A673 (cell line): Measurements from ENCODE around the gene GLT6D1. TPM values are rescaled to one million over a fixed set of nuclear protein-coding genes. Genes with fewer than 3 reads are reported as not detected.

Experiments used
- BruUV-seq: library from RNA; stranded (reverse); fragments of 400-500 nt; replicated peaks from 2 replicates; lab custom pipeline; 2021; lab: Mats Ljungman, UMichigan
- CTCF ChIA-PET: fragments of 300-600 bp; sonication (Branson Sonifier 250); formaldehyde crosslinking; loops from one replicate; lab custom pipeline; 2022; ENCODE audit warnings: antibody characterized with exemption; lab: Charles Lee
- POLR2A ChIA-PET: fragments of 300-600 bp; sonication (Branson Sonifier 250); formaldehyde crosslinking; loops from one replicate; lab custom pipeline; 2022; ENCODE audit warnings: antibody characterized with exemption; ENCODE audit not compliant: low non-redundant PET; lab: Charles Lee
- DNase-seq: peaks from one replicate; pipeline ENCODE4 v3.0.0-alpha.2; 2015; ENCODE audit warnings: low spot score
- H3K27ac ChIP-seq: fragments of 200-600 bp; sonication (generic); 2 replicates; pipeline ENCODE4 v1.5.1; 2016; ENCODE audit warnings: mixed run types, low read depth, mild to moderate bottlenecking, mixed read lengths, antibody characterized with exemption, low read length; ENCODE audit not compliant: poor library complexity, severe bottlenecking
- H3K27me3 ChIP-seq: fragments of 200-600 bp; sonication (generic); replicated peaks from 2 replicates; pipeline ENCODE4 v1.6.1; 2017; ENCODE audit warnings: mixed run types, low read depth, mild to moderate bottlenecking, mixed read lengths, antibody characterized with exemption, low read length; ENCODE audit not compliant: insufficient read depth, poor library complexity
- H3K36me3 ChIP-seq: fragments of 200-600 bp; sonication (generic); 2 replicates; pipeline ENCODE4 v1.6.1; 2016; ENCODE audit warnings: mixed run types, mild to moderate bottlenecking, mixed read lengths, antibody characterized with exemption, low read length; ENCODE audit not compliant: insufficient read depth, poor library complexity, severe bottlenecking
- H3K4me1 ChIP-seq: fragments of 200-600 bp; sonication (generic); 2 replicates; pipeline ENCODE4 v1.6.1; 2017; ENCODE audit warnings: mixed run types, mild to moderate bottlenecking, mixed read lengths, antibody characterized with exemption, low read length; ENCODE audit not compliant: insufficient read depth, poor library complexity, severe bottlenecking
- H3K4me3 ChIP-seq: fragments of 200-600 bp; sonication (generic); 2 replicates; pipeline ENCODE4 v1.5.1; 2016; ENCODE audit warnings: low read depth, mixed run types, mild to moderate bottlenecking, mixed read lengths, low read length; ENCODE audit not compliant: poor library complexity, severe bottlenecking
- H3K9me3 ChIP-seq: fragments of 200-600 bp; sonication (generic); 2 replicates; pipeline ENCODE4 v1.6.1; 2016; ENCODE audit warnings: mixed run types, low read depth, mild to moderate bottlenecking, mixed read lengths, antibody characterized with exemption, low read length; ENCODE audit not compliant: poor library complexity, severe bottlenecking
- CTCF ChIP-seq: fragments of 300-800, 200-600 bp; sonication (generic); conservative IDR thresholded peaks from 2 replicates; pipeline ENCODE4 v1.5.1; 2017; ENCODE audit warnings: low read depth, mild to moderate bottlenecking, antibody characterized with exemption, low read length, moderate library complexity, mixed read lengths
- EZH2 ChIP-seq: fragments of 200-600 bp; sonication (generic); IDR thresholded peaks from 2 replicates; pipeline ENCODE4 v1.6.1; 2017; ENCODE audit warnings: borderline replicate concordance, low read depth, mild to moderate bottlenecking, mixed read lengths, antibody characterized with exemption, low read length; ENCODE audit not compliant: poor library complexity, severe bottlenecking
- intact Hi-C: fragments of 100-400 bp; cut with micrococcal nuclease; formaldehyde crosslinking; loops from one replicate; pipeline ENCODE4 v1.10.0; 2022; ENCODE audit not compliant: unreplicated experiment
- total RNA-seq: library from RNA; stranded (reverse); gene quantifications from 2 replicates; pipeline ENCODE4 v1.2.3, GENCODE V29; 2021

GLT6D1 gene
- total RNA-seq, 1 experiment from 2014 or later = not detected

GRCh38 chr9:135586601-135587109 lies 52.7 kb downstream of the GLT6D1 start:
- H3K4me3 ChIP-seq = no peak overlapping the region
- DNase-seq = no peak
- CTCF ChIA-PET = no interaction called here
- POLR2A ChIA-PET = no interaction called here
- H3K36me3 ChIP-seq = no peaks in the 10 kb centered on the region
- intact Hi-C loops = no loop called here
- BruUV-seq = no TSS peak
- H3K27me3 ChIP-seq = no peaks in the 10 kb centered on the region
- no peak overlapping the region for H3K27ac ChIP-seq
- H3K9me3 ChIP-seq = no peaks in the 10 kb centered on the region
- TF ChIP-seq EZH2 (no peak), CTCF (no peak)
- H3K4me1 ChIP-seq = no peaks in the 10 kb centered on the region

DNA sequence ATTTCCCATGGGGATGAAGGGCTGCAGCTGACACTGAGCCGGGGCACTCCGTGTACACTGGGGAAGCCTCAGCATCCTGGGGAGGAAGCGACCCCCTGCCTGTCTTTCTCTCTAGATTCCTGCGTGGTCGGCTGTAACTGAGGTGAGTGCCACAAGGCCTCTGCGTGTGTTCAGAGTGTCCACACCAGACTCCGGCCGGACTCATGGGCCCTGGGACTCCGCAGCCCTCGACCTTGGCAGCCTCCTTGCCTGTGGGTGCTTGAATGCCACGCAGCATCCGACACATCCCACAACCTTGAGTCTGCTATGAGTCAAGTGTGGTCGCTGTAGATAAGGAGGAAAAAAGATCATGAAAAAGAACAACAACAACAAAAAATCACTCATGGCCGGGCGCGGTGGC lies 54.4 kb downstream of the GLT6D1 start:
- DNase-seq = no peak
- intact Hi-C loops = no loop called here
- TF ChIP-seq EZH2 (no peak), CTCF (no peak)
- Histone ChIP-seq H3K9me3 (no peaks in the 10 kb centered on the region), H3K4me1 (no peaks in the 10 kb centered on the region), H3K27me3 (peaks cover 2% of the 10 kb centered on the region), H3K27ac (no peak overlapping the region), H3K36me3 (no peaks in the 10 kb centered on the region), H3K4me3 (no peak overlapping the region)
- no TSS peak for BruUV-seq
- ChIA-PET CTCF (interaction anchor here (0.5 kb wide), 1 partner anchor 683 kb away, joined by 4 read pairs; no protein-coding TSS in a partner anchor), POLR2A (no interaction called here)

GRCh38 chr9:135584371-135584770 lies 55.0 kb downstream of the GLT6D1 start:
- Histone ChIP-seq H3K9me3 (no peaks in the 10 kb centered on the region), H3K36me3 (no peaks in the 10 kb centered on the region), H3K4me1 (no peaks in the 10 kb centered on the region), H3K27ac (no peak overlapping the region), H3K27me3 (peaks cover 2% of the 10 kb centered on the region), H3K4me3 (no peak overlapping the region)
- no TSS peak for BruUV-seq
- POLR2A ChIA-PET = no interaction called here
- TF ChIP-seq EZH2 (no peak), CTCF (no peak)
- no peak for DNase-seq
- intact Hi-C loops = no loop called here
- CTCF ChIA-PET = no interaction called here
